Endothelial cell of umbilical vein (primary cell): ENCODE measurements around the gene HENMT1. TPM values are rescaled to one million over a fixed set of nuclear protein-coding genes. Genes with fewer than 3 reads are reported as not detected.
"Not testable (repeated sequence)": the region's sequence is repeated elsewhere in the genome, so short reads cannot be mapped to it uniquely, and the experiment has no call there.

Source experiments
- BruUV-seq: library from RNA; stranded (reverse); fragments of 400-500 nt; replicated peaks from 2 replicates; lab custom pipeline; 2021; lab: Mats Ljungman, UMichigan
- CTCF ChIA-PET: fragments of 300-600, 350-600 bp; sonication (Branson Sonifier 250); formaldehyde crosslinking; loops from one replicate; lab custom pipeline; 2021; ENCODE audit warnings: antibody characterized with exemption, inconsistent platforms; lab: Charles Lee
- POLR2A ChIA-PET: fragments of 300-600, 350-600 bp; sonication (Branson Sonifier 250); formaldehyde crosslinking; loops from one replicate; lab custom pipeline; 2021; ENCODE audit warnings: antibody characterized with exemption, inconsistent platforms; lab: Charles Lee
- DNase-seq: peaks from one replicate; pipeline ENCODE4 v3.0.0-alpha.2; 2011; ENCODE audit warnings: low read depth, low spot score
- FAIRE-seq: peaks from 2 replicates; lab custom pipeline; 2011; peaks lifted over from hg19 to GRCh38; lab: Jason Lieb, UNC
- H2AFZ ChIP-seq: 2 replicates; pipeline ENCODE4 v1.6.0; 2012; ENCODE audit warnings: low read depth, low read length, control low read depth, inconsistent platforms
- H3K27ac ChIP-seq: 2 replicates; pipeline ENCODE4 v1.5.1; 2011; ENCODE audit warnings: low read depth, mild to moderate bottlenecking, control low read depth, low read length, moderate library complexity; ENCODE audit not compliant: insufficient read depth
- H3K27me3 ChIP-seq, 2 experiments: 2 replicates each; pipeline versions ENCODE4 v1.6.0 to v1.6.1; 2011; ENCODE audit warnings: low read length in 2 of 2, mixed read lengths in 1 of 2; ENCODE audit not compliant: control insufficient read depth in 2 of 2, insufficient read depth in 2 of 2
- H3K36me3 ChIP-seq, 2 experiments: 2 replicates in 1 of 2; 3 replicates in 1 of 2; pipeline ENCODE4 v1.5.1; 2011; ENCODE audit warnings: low read length in 2 of 2, mild to moderate bottlenecking in 1 of 2, moderate library complexity in 1 of 2; ENCODE audit not compliant: control insufficient read depth in 2 of 2, insufficient read depth in 2 of 2; ENCODE audit errors: extremely low read depth in 1 of 2
- H3K4me1 ChIP-seq: 3 replicates; pipeline ENCODE4 v1.5.1; 2011; ENCODE audit warnings: mild to moderate bottlenecking, low read length; ENCODE audit not compliant: control insufficient read depth, insufficient read depth; ENCODE audit errors: extremely low read depth
- H3K4me2 ChIP-seq: 2 replicates; pipeline ENCODE4 v1.6.1; 2011; ENCODE audit warnings: low read length, control low read depth, mixed read lengths; ENCODE audit not compliant: insufficient read depth
- H3K4me3 ChIP-seq, 3 experiments: fragments of 200-600 bp in 1 of 3; sonication (generic), shearing (Covaris generic) in 1 of 3; replicated peaks in 1 of 3; 2 replicates each; pipeline ENCODE4 v1.5.1; 2011 to 2016; ENCODE audit warnings: control low read depth in 3 of 3, low read length in 3 of 3, mild to moderate bottlenecking in 2 of 3, inconsistent platforms in 1 of 3, low read depth in 1 of 3, moderate library complexity in 1 of 3; ENCODE audit not compliant: insufficient read depth in 1 of 3
- H3K79me2 ChIP-seq: 2 replicates; pipeline ENCODE4 v1.6.0; 2012; ENCODE audit warnings: low read length, inconsistent platforms; ENCODE audit not compliant: control insufficient read depth, insufficient read depth
- H3K9ac ChIP-seq: replicated peaks from 2 replicates; pipeline ENCODE3; 2011; ENCODE audit warnings: low read length, control low read depth; ENCODE audit not compliant: insufficient read depth; ENCODE audit errors: extremely low read depth
- H3K9me1 ChIP-seq: replicated peaks from 3 replicates; pipeline ENCODE4 v1.6.0; 2011; ENCODE audit warnings: mild to moderate bottlenecking, low read length; ENCODE audit not compliant: control insufficient read depth, insufficient read depth; ENCODE audit errors: extremely low read depth
- H3K9me3 ChIP-seq: replicated peaks from 2 replicates; pipeline ENCODE4 v1.5.1; 2012; ENCODE audit warnings: low read length, inconsistent platforms; ENCODE audit not compliant: control insufficient read depth, insufficient read depth
- H4K20me1 ChIP-seq: replicated peaks from 2 replicates; pipeline ENCODE3; 2011; ENCODE audit warnings: mild to moderate bottlenecking, low read length; ENCODE audit not compliant: control insufficient read depth, insufficient read depth; ENCODE audit errors: extremely low read depth
- EZH2 ChIP-seq: IDR thresholded peaks from 2 replicates; pipeline ENCODE4 v1.6.1; 2012; ENCODE audit warnings: borderline replicate concordance, low read depth, mild to moderate bottlenecking, moderate library complexity, low read length, inconsistent platforms; ENCODE audit not compliant: severe bottlenecking
- FOS ChIP-seq: IDR thresholded peaks from 2 replicates; pipeline ENCODE4 v1.6.1; 2011; ENCODE audit warnings: mild to moderate bottlenecking, low read length, moderate library complexity, borderline replicate concordance; ENCODE audit not compliant: insufficient read depth
- GATA2 ChIP-seq: IDR thresholded peaks from 2 replicates; pipeline ENCODE4 v1.7.0; 2011; ENCODE audit warnings: low read depth, mild to moderate bottlenecking, moderate library complexity, mixed read lengths, low read length; ENCODE audit not compliant: insufficient read length, insufficient read depth
- JUN ChIP-seq: IDR thresholded peaks from 2 replicates; pipeline ENCODE4 v1.6.1; 2011; ENCODE audit warnings: borderline replicate concordance, low read depth; ENCODE audit not compliant: insufficient read length, insufficient read depth
- MYC ChIP-seq: IDR thresholded peaks from one replicate; pipeline ENCODE4 v1.6.1; 2011; ENCODE audit warnings: mild to moderate bottlenecking, low read depth, low read length
- POLR2A ChIP-seq: IDR thresholded peaks from 2 replicates; pipeline ENCODE4 v1.6.1; 2012; ENCODE audit warnings: low read depth, mild to moderate bottlenecking, control low read depth, low read length
- POLR2AphosphoS5 ChIP-seq: IDR thresholded peaks from 2 replicates; pipeline ENCODE4 v1.6.1; 2012; ENCODE audit warnings: low read depth, mild to moderate bottlenecking, control low read depth, low read length, moderate library complexity; ENCODE audit not compliant: insufficient read depth
- dilution Hi-C: fragments of 300-500 bp; cut with MboI; formaldehyde crosslinking; loops from one replicate; pipeline ENCODE4 v1.15.0; 2019; ENCODE audit warnings: low sequenced_read_pairs; ENCODE audit not compliant: extremely low pct_ligation_motif_present
- intact Hi-C: fragments of 100-400 bp; cut with micrococcal nuclease; formaldehyde crosslinking; loops from one replicate; pipeline ENCODE4 v1.10.0; 2022
- polyA plus RNA-seq, 4 experiments: library from polyadenylated mRNA; depleted of rRNA in 3 of 4; stranded (reverse) in 3 of 4; unstranded in 1 of 4; fragments of >200 nt; gene quantifications; 2 replicates each; pipeline versions ENCODE4 v1.2.1 to v1.2.3, GENCODE V29; 2011 to 2012; ENCODE audit warnings: missing spikeins in 1 of 4
- total RNA-seq: library from RNA; stranded (reverse); gene quantifications from 2 replicates; pipeline ENCODE4 v1.2.3, GENCODE V29; 2021
- TF ChIP-seq, protein P1 (sequence below), 2 donors: IDR thresholded peaks; 1 replicate in 1 of 2; 2 replicates in 1 of 2; pipeline ENCODE4 v1.5.1; 2011; ENCODE audit warnings: low read length in 2 of 2, mild to moderate bottlenecking in 2 of 2, moderate library complexity in 2 of 2, control low read depth in 1 of 2, inconsistent platforms in 1 of 2, low read depth in 1 of 2; ENCODE audit not compliant: insufficient read depth in 1 of 2; ENCODE audit errors: extremely low read depth in 1 of 2
- TF ChIP-seq, protein P2 (sequence below): IDR thresholded peaks from 2 replicates; pipeline ENCODE4 v1.6.1; 2011; ENCODE audit not compliant: insufficient read depth, insufficient read length

Gene HENMT1
- total and polyA plus RNA-seq, 2 donors (not counting 3 experiments of a cell fraction or from before 2014, with no cell fraction given) = 4.4 to 4.5 TPM

- POLR2A ChIA-PET = interaction anchor here (1.6 kb wide), 1 partner anchor 10 kb away, joined by 4 read pairs; the partner anchor contains the start of gene PRPF38B
- intact Hi-C loops, FAIRE-seq, H3K79me2 ChIP-seq, H3K27ac ChIP-seq, H3K9ac ChIP-seq, H3K4me3 ChIP-seq, H2AFZ ChIP-seq, H3K9me1 ChIP-seq, DNase-seq, H3K27me3 ChIP-seq, H3K4me2 ChIP-seq, CTCF ChIA-PET, H4K20me1 ChIP-seq, BruUV-seq, H3K9me3 ChIP-seq, dilution Hi-C loops: not testable (repeated sequence)
- Histone ChIP-seq H3K36me3 (peaks cover 11 to 31% of the 10 kb centered on the region in 2 experiments), H3K4me1 (peaks cover 12% of the 10 kb centered on the region)
Measured at GRCh38 chr1:108702109-108702508, 41.2 kb upstream of the HENMT1 start.

DNA sequence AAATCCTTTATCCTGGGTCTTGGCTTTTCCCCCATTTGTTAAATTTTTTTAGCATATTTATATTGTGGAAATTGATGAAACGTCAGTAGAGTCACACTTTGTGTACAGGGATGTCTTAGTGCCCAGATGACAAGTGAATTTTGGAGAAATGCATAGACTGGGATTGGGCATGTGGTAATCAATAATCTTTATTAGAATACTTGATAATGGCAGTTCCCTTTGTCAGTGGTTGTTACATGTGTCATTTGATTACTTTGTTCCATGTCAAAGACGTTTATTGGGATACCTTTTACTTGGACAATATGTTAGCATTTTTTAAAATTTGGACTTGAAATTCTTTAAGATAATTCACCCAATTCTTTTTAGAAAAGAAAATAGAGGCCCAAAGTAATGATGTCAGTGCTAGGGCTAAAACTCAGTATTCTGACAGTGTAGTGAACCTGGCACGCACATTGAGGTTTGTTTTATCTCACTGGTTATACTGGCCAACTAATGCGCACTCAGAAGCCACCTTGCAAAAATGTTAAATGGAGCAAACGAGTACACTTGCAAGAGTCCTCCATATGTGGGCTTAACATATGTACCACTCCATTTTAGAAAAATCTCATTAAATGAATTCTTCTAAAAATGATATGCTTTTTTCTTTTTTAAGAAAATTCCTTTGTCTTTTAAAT lies 40.4 kb upstream of the HENMT1 start:
- Histone ChIP-seq H3K4me2 (no peak overlapping the region), H3K4me1 (peaks cover 12% of the 10 kb centered on the region), H3K4me3 (no peak overlapping the region), H3K9me1 (no peaks in the 10 kb centered on the region), H3K27ac (no peak overlapping the region), H4K20me1 (no peaks in the 10 kb centered on the region), H3K27me3 (no peaks in the 10 kb centered on the region), H3K36me3 (peaks cover 13 to 39% of the 10 kb centered on the region in 2 experiments), H2AFZ (no peak overlapping the region), H3K9ac (no peak overlapping the region), H3K79me2 (peaks cover 8% of the 10 kb centered on the region), H3K9me3 (no peaks in the 10 kb centered on the region)
- FAIRE-seq (no peak), DNase-seq (no peak)
- CTCF ChIA-PET = no interaction called here
- BruUV-seq = no TSS peak
- TF ChIP-seq, protein P1, sequence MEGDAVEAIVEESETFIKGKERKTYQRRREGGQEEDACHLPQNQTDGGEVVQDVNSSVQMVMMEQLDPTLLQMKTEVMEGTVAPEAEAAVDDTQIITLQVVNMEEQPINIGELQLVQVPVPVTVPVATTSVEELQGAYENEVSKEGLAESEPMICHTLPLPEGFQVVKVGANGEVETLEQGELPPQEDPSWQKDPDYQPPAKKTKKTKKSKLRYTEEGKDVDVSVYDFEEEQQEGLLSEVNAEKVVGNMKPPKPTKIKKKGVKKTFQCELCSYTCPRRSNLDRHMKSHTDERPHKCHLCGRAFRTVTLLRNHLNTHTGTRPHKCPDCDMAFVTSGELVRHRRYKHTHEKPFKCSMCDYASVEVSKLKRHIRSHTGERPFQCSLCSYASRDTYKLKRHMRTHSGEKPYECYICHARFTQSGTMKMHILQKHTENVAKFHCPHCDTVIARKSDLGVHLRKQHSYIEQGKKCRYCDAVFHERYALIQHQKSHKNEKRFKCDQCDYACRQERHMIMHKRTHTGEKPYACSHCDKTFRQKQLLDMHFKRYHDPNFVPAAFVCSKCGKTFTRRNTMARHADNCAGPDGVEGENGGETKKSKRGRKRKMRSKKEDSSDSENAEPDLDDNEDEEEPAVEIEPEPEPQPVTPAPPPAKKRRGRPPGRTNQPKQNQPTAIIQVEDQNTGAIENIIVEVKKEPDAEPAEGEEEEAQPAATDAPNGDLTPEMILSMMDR (IDR thresholded peaks at IDR 0.05; ENCODE audit: extremely low read depth in 1 of 2, insufficient read depth in 1 of 2, low read depth in 1 of 2, low read length in 2 of 2) = no peak
- TF ChIP-seq POLR2AphosphoS5 (no peak), EZH2 (no peak), GATA2 (no peak), JUN (no peak), FOS (no peak), POLR2A (no peak), MYC (no peak)
- TF ChIP-seq, protein P2, sequence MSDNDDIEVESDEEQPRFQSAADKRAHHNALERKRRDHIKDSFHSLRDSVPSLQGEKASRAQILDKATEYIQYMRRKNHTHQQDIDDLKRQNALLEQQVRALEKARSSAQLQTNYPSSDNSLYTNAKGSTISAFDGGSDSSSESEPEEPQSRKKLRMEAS = no peak
- intact Hi-C loops (no loop called here), dilution Hi-C loops (no loop called here)
- POLR2A ChIA-PET = interaction anchor here (1.6 kb wide), 1 partner anchor 9 kb away, joined by 4 read pairs; the partner anchor contains the start of gene PRPF38B
